HepG2 (cell line): ENCODE results near the gene TCEAL9. TPM values are rescaled to one million over a fixed set of nuclear protein-coding genes. Genes with fewer than 3 reads are reported as not detected.

ENCODE experiments used
- ATAC-seq: fragments of 200-7000 bp; cut with Tn5 transposase; 3 replicates; pipeline ENCODE4 v1.9.1; 2020; ENCODE audit warnings: mild to moderate bottlenecking, moderate library complexity
- BruUV-seq: library from RNA; stranded (reverse); fragments of 400-500 nt; replicated peaks from 2 replicates; lab custom pipeline; 2021; lab: Mats Ljungman, UMichigan
- CTCF ChIA-PET: fragments of 300-600 bp; formaldehyde crosslinking; extraction: SDS; loops from one replicate; lab custom pipeline; 2021; ENCODE audit warnings: low total read pairs, inconsistent platforms, low intra/inter-chr PET ratio; lab: Yijun Ruan, JAX
- POLR2A ChIA-PET: fragments of 350-600 bp; sonication (Branson Sonifier 250); formaldehyde crosslinking; loops from one replicate; lab custom pipeline; 2020; ENCODE audit warnings: antibody characterized with exemption, inconsistent platforms; lab: Yijun Ruan, JAX
- DNase-seq: peaks from one replicate; pipeline ENCODE4 v3.0.0-alpha.2; 2015; ENCODE audit warnings: low spot score
- FAIRE-seq: peaks from 3 replicates; lab custom pipeline; 2011; peaks lifted over from hg19 to GRCh38; lab: Jason Lieb, UNC
- H2AFZ ChIP-seq: one replicate; pipeline ENCODE4 v1.6.1; 2011; ENCODE audit warnings: low read length, inconsistent platforms
- H3K27ac ChIP-seq: fragments of 300-600 bp; 3 replicates; pipeline ENCODE4 v1.8.0; 2011; ENCODE audit warnings: mixed run types, mild to moderate bottlenecking, mixed read lengths, low read length, inconsistent platforms; ENCODE audit not compliant: insufficient read depth; ENCODE audit errors: extremely low read length
- H3K27me3 ChIP-seq, 2 experiments: fragments of 200-600 bp in 1 of 2; 2 replicates in 1 of 2; 3 replicates in 1 of 2; pipeline versions ENCODE4 v1.6.0 to v1.8.0; 2011; ENCODE audit warnings: low read length in 2 of 2, mild to moderate bottlenecking in 2 of 2, moderate library complexity in 2 of 2, inconsistent platforms in 1 of 2; ENCODE audit not compliant: insufficient read depth in 2 of 2, control insufficient read depth in 1 of 2
- H3K36me3 ChIP-seq, 2 experiments: fragments of 200-600 bp in 1 of 2; replicated peaks in 1 of 2; 2 replicates in 1 of 2; 3 replicates in 1 of 2; pipeline versions ENCODE4 v1.5.1 to v1.8.0; 2011; ENCODE audit warnings: low read length in 2 of 2, inconsistent platforms in 1 of 2; ENCODE audit not compliant: insufficient read depth in 2 of 2, control insufficient read depth in 1 of 2
- H3K4me1 ChIP-seq: 2 replicates; pipeline ENCODE4 v1.5.1; 2012; ENCODE audit warnings: low read length, inconsistent platforms; ENCODE audit not compliant: insufficient read depth
- H3K4me2 ChIP-seq: 2 replicates; pipeline ENCODE4 v1.6.0; 2011; ENCODE audit warnings: low read depth, low read length, inconsistent platforms
- H3K4me3 ChIP-seq, 3 experiments: fragments of 200-600 bp in 1 of 3; sonication (generic), shearing (Covaris generic) in 1 of 3; replicated peaks in 1 of 3; 2 replicates each; pipeline ENCODE4 v1.5.1; 2011 to 2016; ENCODE audit warnings: low read length in 3 of 3, inconsistent platforms in 2 of 3, low read depth in 2 of 3, mild to moderate bottlenecking in 2 of 3, control low read depth in 1 of 3, mixed read lengths in 1 of 3; ENCODE audit not compliant: insufficient read depth in 1 of 3
- H3K79me2 ChIP-seq: one replicate; pipeline ENCODE4 v1.6.1; 2011; ENCODE audit warnings: low read length, inconsistent platforms; ENCODE audit not compliant: insufficient read depth
- H3K9ac ChIP-seq: 2 replicates; pipeline ENCODE4 v1.6.0; 2011; ENCODE audit warnings: mild to moderate bottlenecking, low read depth, low read length, inconsistent platforms; ENCODE audit not compliant: insufficient read depth
- H3K9me3 ChIP-seq: 2 replicates; pipeline ENCODE4 v1.5.1; 2012; ENCODE audit warnings: mild to moderate bottlenecking, low read length
- H4K20me1 ChIP-seq: 2 replicates; pipeline ENCODE4 v1.6.0; 2011; ENCODE audit warnings: inconsistent platforms, mild to moderate bottlenecking, low read length, moderate library complexity; ENCODE audit not compliant: insufficient read depth
- ARNTL ChIP-seq: sonication (generic); formaldehyde crosslinking; IDR thresholded peaks from 2 replicates; pipeline ENCODE4 v1.4.0; 2020; ENCODE audit warnings: mild to moderate bottlenecking, missing genetic modification reagents
- BCLAF1 ChIP-seq: fragments of 450-650 bp; IDR thresholded peaks from 2 replicates; pipeline ENCODE4 v1.6.1; 2017; ENCODE audit warnings: mild to moderate bottlenecking
- DBP ChIP-seq: sonication (generic); formaldehyde crosslinking; IDR thresholded peaks from 2 replicates; pipeline ENCODE4 v1.4.0; 2020; ENCODE audit warnings: missing genetic modification reagents; ENCODE audit errors: not compliant biosample characterization
- GPBP1L1 ChIP-seq: sonication (generic); formaldehyde crosslinking; IDR thresholded peaks from 2 replicates; pipeline ENCODE4 v1.5.0; 2020; ENCODE audit warnings: mild to moderate bottlenecking, missing genetic modification reagents
- HHEX ChIP-seq: IDR thresholded peaks from 2 replicates; pipeline ENCODE4 v1.6.1; 2016; ENCODE audit warnings: control low read depth
- HMG20B ChIP-seq: conservative IDR thresholded peaks from 2 replicates; pipeline ENCODE4 v1.6.1; 2016; ENCODE audit warnings: missing genetic modification reagents, missing compliant biosample characterization
- KDM1A ChIP-seq: IDR thresholded peaks from 2 replicates; pipeline ENCODE4 v1.6.1; 2016; ENCODE audit warnings: missing compliant biosample characterization
- KMT2A ChIP-seq: sonication (generic); formaldehyde crosslinking; IDR thresholded peaks from 2 replicates; pipeline ENCODE4 v1.4.0; 2020; ENCODE audit warnings: missing genetic modification reagents
- MTERF4 ChIP-seq: sonication (generic); formaldehyde crosslinking; IDR thresholded peaks from 2 replicates; pipeline ENCODE4 v1.8.0; 2023; ENCODE audit warnings: mild to moderate bottlenecking, missing genetic modification reagents
- NR3C1 ChIP-seq: sonication (generic); formaldehyde crosslinking; IDR thresholded peaks from 2 replicates; pipeline ENCODE4 v1.4.0; 2020; ENCODE audit warnings: missing genetic modification reagents
- XBP1 ChIP-seq: sonication (generic); formaldehyde crosslinking; IDR thresholded peaks from 2 replicates; pipeline ENCODE4 v1.5.0; 2020; ENCODE audit warnings: missing genetic modification reagents
- ZNF564 ChIP-seq: sonication (generic); formaldehyde crosslinking; IDR thresholded peaks from 2 replicates; pipeline ENCODE4 v1.8.1; 2023; ENCODE audit warnings: mild to moderate bottlenecking, missing genetic modification reagents
- ZNF709 ChIP-seq: sonication (generic); formaldehyde crosslinking; IDR thresholded peaks from 2 replicates; pipeline ENCODE4 v1.5.0; 2020; ENCODE audit warnings: mild to moderate bottlenecking, missing genetic modification reagents
- ZNF790 ChIP-seq: sonication (generic); formaldehyde crosslinking; IDR thresholded peaks from 2 replicates; pipeline ENCODE4 v1.8.0; 2022; ENCODE audit warnings: missing genetic modification reagents, mild to moderate bottlenecking, borderline replicate concordance
- WGBS: methylation state at CpG from one replicate; pipeline ENCODE4 v1.1.6; 2017; ENCODE audit warnings: low lambda C conversion rate; 5-methylcytosine and 5-hydroxymethylcytosine counted together
- in situ Hi-C: cut with HindIII; loops from 2 replicates; pipeline ENCODE4 v1.10.0; 2017; ENCODE audit warnings: low pct_unique_long_range_greater_than_20kb; ENCODE audit not compliant: extremely low pct_ligation_motif_present
- intact Hi-C: fragments of 100-400 bp; cut with micrococcal nuclease; formaldehyde crosslinking; loops from one replicate; pipeline ENCODE4 v1.10.0; 2022; ENCODE audit not compliant: unreplicated experiment
- polyA plus RNA-seq, 8 experiments: library from polyadenylated mRNA; depleted of rRNA in 3 of 8; stranded (reverse) in 7 of 8; unstranded in 1 of 8; fragments of >200 nt; fragmentation: Illumina TruSeq in 4 of 8; extraction: Trizol in 4 of 8; gene quantifications; 2 replicates each; pipeline versions ENCODE4 v1.2.1 to v1.2.3, GENCODE V29; 2011 to 2016; ENCODE audit warnings: low read depth in 4 of 8, missing spikeins in 1 of 8, mixed read lengths in 1 of 8; ENCODE audit not compliant: insufficient read depth in 1 of 8
- total RNA-seq, 5 experiments: library from RNA; depleted of rRNA; stranded (reverse); fragments of >200 nt; fragmentation: Illumina TruSeq; extraction: Trizol; gene quantifications; 2 replicates each; pipeline ENCODE4 v1.2.3, GENCODE V29; 2016; ENCODE audit warnings: low read depth in 1 of 5
- TF ChIP-seq, protein P1 (sequence below): sonication (generic); formaldehyde crosslinking; IDR thresholded peaks from 2 replicates; pipeline ENCODE4 v1.5.0; 2020; ENCODE audit warnings: missing genetic modification reagents
- TF ChIP-seq, protein P2 (sequence below): sonication (generic); formaldehyde crosslinking; IDR thresholded peaks from 2 replicates; pipeline ENCODE4 v1.8.0; 2022; ENCODE audit warnings: missing genetic modification reagents, mild to moderate bottlenecking, moderate library complexity, borderline replicate concordance

Gene TCEAL9
- total and polyA plus RNA-seq, 2 of the 13 experiments (the other 11 are each of a cell fraction or from before 2014, with no cell fraction given): 15.8 to 45.8 TPM

GRCh38 chrX:103396186-103396585 is 39.9 kb downstream of the TCEAL9 start:
- CTCF ChIA-PET: no interaction called here
- 44% methylated on average over 5 of the region's 5 CpGs for WGBS
- H3K27ac ChIP-seq: no peak overlapping the region
- BruUV-seq: no TSS peak
- DNase-seq: no peak
- H3K9me3 ChIP-seq: no peaks in the 10 kb centered on the region
- in situ Hi-C loops: no loop called here
- no peak overlapping the region for H3K4me3 ChIP-seq
- POLR2A ChIA-PET: no interaction called here
- no peaks in the 10 kb centered on the region for H3K79me2 ChIP-seq
- H3K36me3 ChIP-seq: no peaks in the 10 kb centered on the region
- H3K4me2 ChIP-seq: no peak overlapping the region
- 0 out of 2 replicates have a peak, but pooled peaks cover 9% of the 10 kb centered on the region for H3K4me1 ChIP-seq
- intact Hi-C loops: no loop called here
- H3K9ac ChIP-seq: no peak overlapping the region
- FAIRE-seq: no peak
- no peak for TF ChIP-seq HMG20B (CRISPR knock-in tag)
- TF ChIP-seq XBP1 (CRISPR knock-in tag): no peak
- no peak for TF ChIP-seq GPBP1L1 (CRISPR knock-in tag)
- TF ChIP-seq ZNF790 (CRISPR knock-in tag): no peak
- no peak for TF ChIP-seq KMT2A (CRISPR knock-in tag)
- TF ChIP-seq, protein P1, sequence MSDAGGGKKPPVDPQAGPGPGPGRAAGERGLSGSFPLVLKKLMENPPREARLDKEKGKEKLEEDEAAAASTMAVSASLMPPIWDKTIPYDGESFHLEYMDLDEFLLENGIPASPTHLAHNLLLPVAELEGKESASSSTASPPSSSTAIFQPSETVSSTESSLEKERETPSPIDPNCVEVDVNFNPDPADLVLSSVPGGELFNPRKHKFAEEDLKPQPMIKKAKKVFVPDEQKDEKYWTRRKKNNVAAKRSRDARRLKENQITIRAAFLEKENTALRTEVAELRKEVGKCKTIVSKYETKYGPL: no peak
- no peak for TF ChIP-seq KDM1A (CRISPR knock-in tag)
- TF ChIP-seq MTERF4: no peak
- no peak for TF ChIP-seq ARNTL (CRISPR knock-in tag)
- TF ChIP-seq NR3C1: no peak
- TF ChIP-seq HHEX (CRISPR knock-in tag): no peak
- TF ChIP-seq BCLAF1: no peak
- TF ChIP-seq DBP (CRISPR knock-in tag): no peak
- TF ChIP-seq ZNF564 (CRISPR knock-in tag): no peak
- TF ChIP-seq, protein P2, sequence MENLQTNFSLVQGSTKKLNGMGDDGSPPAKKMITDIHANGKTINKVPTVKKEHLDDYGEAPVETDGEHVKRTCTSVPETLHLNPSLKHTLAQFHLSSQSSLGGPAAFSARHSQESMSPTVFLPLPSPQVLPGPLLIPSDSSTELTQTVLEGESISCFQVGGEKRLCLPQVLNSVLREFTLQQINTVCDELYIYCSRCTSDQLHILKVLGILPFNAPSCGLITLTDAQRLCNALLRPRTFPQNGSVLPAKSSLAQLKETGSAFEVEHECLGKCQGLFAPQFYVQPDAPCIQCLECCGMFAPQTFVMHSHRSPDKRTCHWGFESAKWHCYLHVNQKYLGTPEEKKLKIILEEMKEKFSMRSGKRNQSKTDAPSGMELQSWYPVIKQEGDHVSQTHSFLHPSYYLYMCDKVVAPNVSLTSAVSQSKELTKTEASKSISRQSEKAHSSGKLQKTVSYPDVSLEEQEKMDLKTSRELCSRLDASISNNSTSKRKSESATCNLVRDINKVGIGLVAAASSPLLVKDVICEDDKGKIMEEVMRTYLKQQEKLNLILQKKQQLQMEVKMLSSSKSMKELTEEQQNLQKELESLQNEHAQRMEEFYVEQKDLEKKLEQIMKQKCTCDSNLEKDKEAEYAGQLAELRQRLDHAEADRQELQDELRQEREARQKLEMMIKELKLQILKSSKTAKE (CRISPR knock-in tag): no peak
- TF ChIP-seq ZNF709: no peak
- TF ChIP-seq, all 625 proteins: peak for 0
- no peaks in the 10 kb centered on the region for H4K20me1 ChIP-seq
- no peak for ATAC-seq
- H3K27me3 ChIP-seq: no peaks in the 10 kb centered on the region
- no peak overlapping the region for H2AFZ ChIP-seq
